Activated T-cell treated with anti-CD3 and anti-CD28 coated beads, Interleukin-2, amount 50 U/mL, for 24 hours (primary cell): Measurements from ENCODE around the gene MACF1.

Experiments used
- DNase-seq: peaks from one replicate; pipeline ENCODE4 v3.0.0-alpha.2; 2020
- H3K27ac Mint-ChIP-seq: 2 replicates; pipeline ENCODE4 v1.8.0; 2020; ENCODE audit warnings: mild to moderate bottlenecking, mixed read lengths
- H3K27me3 Mint-ChIP-seq: 2 replicates; pipeline ENCODE4 v1.8.0; 2020; ENCODE audit warnings: mixed read lengths
- H3K36me3 Mint-ChIP-seq: 2 replicates; pipeline ENCODE4 v1.8.0; 2020; ENCODE audit warnings: low read depth, mixed read lengths
- H3K4me1 Mint-ChIP-seq: 2 replicates; pipeline ENCODE4 v1.8.0; 2020; ENCODE audit warnings: low read depth, mixed read lengths
- H3K4me3 Mint-ChIP-seq: 2 replicates; pipeline ENCODE4 v1.8.0; 2020; ENCODE audit warnings: mild to moderate bottlenecking, moderate library complexity, mixed read lengths
- H3K9me3 Mint-ChIP-seq: 2 replicates; pipeline ENCODE4 v1.8.0; 2020; ENCODE audit warnings: mixed read lengths

The MACF1 gene

GRCh38 chr1:39413902-39414528 lies 209.5 kb downstream of the MACF1 start:
- Mint-ChIP-seq H3K27ac (no peak overlapping the region), H3K4me3 (no peak overlapping the region), H3K4me1 (peaks cover 57% of the 10 kb centered on the region), H3K36me3 (peaks cover 54% of the 10 kb centered on the region), H3K9me3 (no peaks in the 10 kb centered on the region), H3K27me3 (no peaks in the 10 kb centered on the region)
- no peak for DNase-seq

DNA sequence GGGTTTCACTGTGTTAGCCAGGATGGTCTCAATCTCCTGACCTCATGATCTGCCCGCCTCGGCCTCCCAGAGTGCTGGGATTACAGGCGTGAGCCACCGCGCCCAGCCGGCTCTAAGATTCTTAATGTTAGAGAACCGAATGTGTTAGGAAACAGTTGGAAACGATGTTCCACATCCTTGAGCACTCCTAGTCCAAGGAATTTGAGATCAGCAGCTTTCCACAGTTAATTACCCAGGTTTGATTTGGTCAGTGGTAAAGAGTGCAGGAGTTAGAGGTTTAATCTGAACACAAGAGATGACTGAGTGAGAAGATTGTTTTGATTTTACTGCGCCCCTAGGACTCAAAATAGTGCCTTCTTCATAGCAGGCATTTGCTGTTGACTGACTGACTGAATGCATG lies 211.1 kb downstream of the MACF1 start:
- Mint-ChIP-seq H3K9me3 (no peaks in the 10 kb centered on the region), H3K27me3 (no peaks in the 10 kb centered on the region), H3K4me3 (no peak overlapping the region), H3K36me3 (peaks cover 50% of the 10 kb centered on the region), H3K27ac (no peak overlapping the region), H3K4me1 (peaks cover 55% of the 10 kb centered on the region)
- DNase-seq: no peak

GRCh38 chr1:39416609-39417008 lies 212.1 kb downstream of the MACF1 start:
- H3K36me3 Mint-ChIP-seq: peaks cover 49% of the 10 kb centered on the region
- no peak overlapping the region for H3K4me3 Mint-ChIP-seq
- peaks cover 51% of the 10 kb centered on the region for H3K4me1 Mint-ChIP-seq

GRCh38 chr1:39418236-39418635 lies 213.7 kb downstream of the MACF1 start:
- Mint-ChIP-seq H3K27ac (no peak overlapping the region), H3K36me3 (peaks cover 50% of the 10 kb centered on the region), H3K4me1 (peaks cover 47% of the 10 kb centered on the region)

More at GRCh38 chr1:39416609-39417008, 212.1 kb downstream of the MACF1 start:
- Mint-ChIP-seq H3K9me3 (no peaks in the 10 kb centered on the region), H3K27me3 (no peaks in the 10 kb centered on the region), H3K27ac (peak overlapping the region; percentile 23)
- DNase-seq: no peak

GRCh38 chr1:39420493-39420892 lies 216.0 kb downstream of the MACF1 start:
- Mint-ChIP-seq H3K4me1 (peaks cover 34% of the 10 kb centered on the region), H3K9me3 (no peaks in the 10 kb centered on the region), H3K36me3 (peaks cover 55% of the 10 kb centered on the region), H3K27ac (no peak overlapping the region), H3K27me3 (no peaks in the 10 kb centered on the region), H3K4me3 (no peak overlapping the region)
- no peak for DNase-seq

More at GRCh38 chr1:39418236-39418635, 213.7 kb downstream of the MACF1 start:
- Mint-ChIP-seq H3K27me3 (no peaks in the 10 kb centered on the region), H3K4me3 (no peak overlapping the region), H3K9me3 (no peaks in the 10 kb centered on the region)
- DNase-seq: no peak

GRCh38 chr1:39422614-39423013 lies 218.1 kb downstream of the MACF1 start:
- Mint-ChIP-seq H3K36me3 (peaks cover 62% of the 10 kb centered on the region), H3K9me3 (no peaks in the 10 kb centered on the region), H3K27ac (peak overlapping the region; percentile 34)

GRCh38 chr1:39425151-39425550 lies 220.7 kb downstream of the MACF1 start:
- peaks cover 20% of the 10 kb centered on the region for H3K4me1 Mint-ChIP-seq
- H3K4me3 Mint-ChIP-seq: no peak overlapping the region
- H3K27ac Mint-ChIP-seq: no peak overlapping the region
- peaks cover 80% of the 10 kb centered on the region for H3K36me3 Mint-ChIP-seq
- H3K9me3 Mint-ChIP-seq: no peaks in the 10 kb centered on the region
- H3K27me3 Mint-ChIP-seq: no peaks in the 10 kb centered on the region
- DNase-seq: no peak

More at GRCh38 chr1:39422614-39423013, 218.1 kb downstream of the MACF1 start:
- DNase-seq: no peak
- Mint-ChIP-seq H3K4me3 (no peak overlapping the region), H3K4me1 (peaks cover 27% of the 10 kb centered on the region), H3K27me3 (no peaks in the 10 kb centered on the region)

- Mint-ChIP-seq H3K4me3 (no peak overlapping the region), H3K27ac (no peak overlapping the region)
Observed at GRCh38 chr1:39425634-39426033, 221.1 kb downstream of the MACF1 start.

GRCh38 chr1:39426346-39426745 lies 221.9 kb downstream of the MACF1 start:
- Mint-ChIP-seq H3K4me3 (no peak overlapping the region), H3K36me3 (peaks cover 89% of the 10 kb centered on the region), H3K27me3 (no peaks in the 10 kb centered on the region), H3K9me3 (no peaks in the 10 kb centered on the region), H3K27ac (no peak overlapping the region), H3K4me1 (peaks cover 11% of the 10 kb centered on the region)
- DNase-seq: no peak

More at GRCh38 chr1:39425634-39426033, 221.1 kb downstream of the MACF1 start:
- Mint-ChIP-seq H3K27me3 (no peaks in the 10 kb centered on the region), H3K36me3 (peaks cover 84% of the 10 kb centered on the region), H3K4me1 (peaks cover 15% of the 10 kb centered on the region), H3K9me3 (no peaks in the 10 kb centered on the region)
- DNase-seq: no peak

DNA sequence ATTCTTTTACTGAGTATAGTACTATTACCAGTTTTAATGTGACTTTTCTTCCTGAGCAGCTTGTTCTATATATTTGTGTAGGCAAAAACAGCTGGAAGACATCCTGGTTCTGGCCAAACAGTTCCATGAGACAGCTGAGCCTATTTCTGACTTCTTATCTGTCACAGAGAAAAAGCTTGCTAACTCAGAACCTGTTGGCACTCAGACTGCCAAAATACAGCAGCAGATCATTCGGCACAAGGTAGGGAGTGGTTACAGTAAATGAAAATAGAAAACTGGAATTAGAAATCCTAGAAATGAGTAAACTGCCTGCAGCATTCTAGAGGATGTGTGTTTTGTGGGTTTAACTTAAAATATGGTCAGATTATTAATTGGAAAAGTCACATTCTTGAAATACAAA lies 222.9 kb downstream of the MACF1 start:
- Mint-ChIP-seq H3K9me3 (no peaks in the 10 kb centered on the region), H3K36me3 (peaks cover 90% of the 10 kb centered on the region), H3K27me3 (no peaks in the 10 kb centered on the region), H3K4me3 (no peak overlapping the region), H3K4me1 (peaks cover 11% of the 10 kb centered on the region), H3K27ac (peak overlapping the region; percentile 48)
- DNase-seq: no peak

DNA sequence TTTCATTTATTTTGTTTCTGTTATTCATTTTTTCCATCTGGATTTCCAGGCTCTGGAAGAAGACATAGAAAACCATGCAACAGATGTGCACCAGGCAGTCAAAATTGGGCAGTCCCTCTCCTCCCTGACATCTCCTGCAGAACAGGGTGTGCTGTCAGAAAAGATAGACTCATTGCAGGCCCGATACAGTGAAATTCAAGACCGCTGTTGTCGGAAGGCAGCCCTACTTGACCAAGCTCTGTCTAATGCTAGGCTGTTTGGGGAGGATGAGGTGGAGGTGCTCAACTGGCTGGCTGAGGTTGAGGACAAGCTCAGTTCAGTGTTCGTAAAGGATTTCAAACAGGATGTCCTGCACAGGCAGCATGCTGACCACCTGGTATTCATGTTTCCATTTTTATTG lies 223.4 kb downstream of the MACF1 start:
- peaks cover 7% of the 10 kb centered on the region for H3K4me1 Mint-ChIP-seq
- H3K27ac Mint-ChIP-seq: no peak overlapping the region
- DNase-seq: no peak
- H3K36me3 Mint-ChIP-seq: peaks cover 90% of the 10 kb centered on the region
- no peaks in the 10 kb centered on the region for H3K9me3 Mint-ChIP-seq
- H3K27me3 Mint-ChIP-seq: no peaks in the 10 kb centered on the region
- H3K4me3 Mint-ChIP-seq: no peak overlapping the region

GRCh38 chr1:39431927-39432326 lies 227.4 kb downstream of the MACF1 start:
- DNase-seq: no peak
- H3K9me3 Mint-ChIP-seq: no peaks in the 10 kb centered on the region
- peaks cover 11% of the 10 kb centered on the region for H3K4me1 Mint-ChIP-seq
- H3K36me3 Mint-ChIP-seq: peaks cover 95% of the 10 kb centered on the region
- H3K27me3 Mint-ChIP-seq: no peaks in the 10 kb centered on the region
- peak overlapping the region; percentile 7 for H3K27ac Mint-ChIP-seq
- no peak overlapping the region for H3K4me3 Mint-ChIP-seq

- H3K27ac Mint-ChIP-seq: peak overlapping the region; percentile 8
- peaks cover 10% of the 10 kb centered on the region for H3K4me1 Mint-ChIP-seq
- H3K4me3 Mint-ChIP-seq: no peak overlapping the region
- peaks cover 86% of the 10 kb centered on the region for H3K36me3 Mint-ChIP-seq
- no peak for DNase-seq
- no peaks in the 10 kb centered on the region for H3K27me3 Mint-ChIP-seq
- H3K9me3 Mint-ChIP-seq: no peaks in the 10 kb centered on the region
Observed at GRCh38 chr1:39434797-39435395, 230.4 kb downstream of the MACF1 start.

DNA sequence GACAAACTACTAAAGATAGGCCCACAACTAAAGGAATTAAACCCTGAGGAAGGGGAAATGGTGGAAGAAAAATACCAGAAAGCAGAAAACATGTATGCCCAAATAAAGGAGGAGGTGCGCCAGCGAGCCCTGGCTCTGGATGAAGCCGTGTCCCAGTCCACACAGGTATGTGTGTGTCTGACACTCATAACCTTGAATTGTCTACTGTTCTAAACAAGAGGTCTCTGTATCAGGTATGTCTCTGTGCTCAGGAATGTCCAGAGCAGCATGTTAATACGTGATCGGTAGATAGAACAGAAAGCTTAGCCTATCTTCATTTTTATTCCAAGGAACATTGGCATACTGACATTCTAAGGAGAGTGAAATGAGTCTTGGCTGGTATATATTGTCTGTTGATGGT lies 231.1 kb downstream of the MACF1 start:
- H3K27me3 Mint-ChIP-seq: no peaks in the 10 kb centered on the region
- peak overlapping the region; percentile 8 for H3K27ac Mint-ChIP-seq
- H3K4me1 Mint-ChIP-seq: peaks cover 10% of the 10 kb centered on the region
- H3K4me3 Mint-ChIP-seq: no peak overlapping the region
- peaks cover 86% of the 10 kb centered on the region for H3K36me3 Mint-ChIP-seq
- no peaks in the 10 kb centered on the region for H3K9me3 Mint-ChIP-seq
- DNase-seq: no peak

DNA sequence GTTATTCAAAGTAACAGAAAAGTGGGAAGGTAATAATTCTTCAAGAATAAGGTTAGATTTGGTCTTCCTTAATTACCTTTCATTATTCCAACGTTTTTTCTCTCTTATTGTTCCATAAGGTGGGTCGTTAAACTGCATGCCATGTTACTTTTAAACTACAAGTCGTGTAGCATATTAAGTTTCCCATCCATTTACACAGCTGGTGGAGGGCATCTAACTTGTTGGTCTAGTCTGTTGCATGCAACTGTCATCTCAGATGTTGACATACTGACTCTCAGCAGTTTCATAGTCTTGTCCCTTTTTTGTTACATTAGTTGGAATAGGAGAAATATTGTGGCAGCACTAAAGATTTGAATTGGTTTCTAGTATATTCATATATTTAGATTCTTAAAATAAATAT lies 232.3 kb downstream of the MACF1 start:
- Mint-ChIP-seq H3K4me3 (no peak overlapping the region), H3K27me3 (no peaks in the 10 kb centered on the region), H3K36me3 (peaks cover 85% of the 10 kb centered on the region), H3K9me3 (no peaks in the 10 kb centered on the region), H3K4me1 (peaks cover 8% of the 10 kb centered on the region), H3K27ac (no peak overlapping the region)
- DNase-seq: no peak
